Gastrocnemius medialis (tissue), 4 donors: Measurements from ENCODE around the gene MBNL2. TPM values are rescaled to one million over a fixed set of nuclear protein-coding genes. Genes with fewer than 3 reads are reported as not detected.
"Not testable (repeated sequence)": the region's sequence is repeated elsewhere in the genome, so short reads cannot be mapped to it uniquely, and the experiment has no call there.

Experiments
- ATAC-seq, 2 donors: fragments of 150-250 bp; one replicate each; pipeline ENCODE4 v1.9.1; 2016
- DNase-seq, 2 donors: peaks; one replicate each; pipeline ENCODE4 v3.0.0-alpha.2; 2019
- H3K27ac ChIP-seq, 4 donors: fragments of 200-600 bp; sonication (generic); 1 replicate in 1 of 4; 2 replicates in 3 of 4; pipeline ENCODE4 v1.5.1; 2016 to 2018; ENCODE audit warnings: mild to moderate bottlenecking in 2 of 4, moderate library complexity in 1 of 4
- H3K27me3 ChIP-seq, 3 donors: fragments of 200-600 bp; sonication (generic) in 2 of 3; 1 replicate in 1 of 3; 2 replicates in 2 of 3; pipeline versions ENCODE4 v1.5.1 to v1.6.0; 2016 to 2019; ENCODE audit warnings: mild to moderate bottlenecking in 1 of 3, moderate library complexity in 1 of 3
- H3K36me3 ChIP-seq, 2 donors: fragments of 200-600 bp; sonication (generic) in 1 of 2; one replicate each; pipeline ENCODE4 v1.5.1; 2017 to 2018
- H3K4me1 ChIP-seq, 2 donors: fragments of 200-600 bp; sonication (generic) in 1 of 2; one replicate each; pipeline ENCODE4 v1.5.1; 2016 to 2017; ENCODE audit warnings: mild to moderate bottlenecking in 2 of 2
- H3K4me3 ChIP-seq, 4 donors: fragments of 200-600 bp; sonication (generic) in 3 of 4; 1 replicate in 1 of 4; 2 replicates in 3 of 4; pipeline ENCODE4 v1.5.1; 2016 to 2019; ENCODE audit warnings: mild to moderate bottlenecking in 2 of 4
- H3K9me3 ChIP-seq, 3 donors: fragments of 200-600 bp; sonication (generic) in 2 of 3; 1 replicate in 1 of 3; 2 replicates in 2 of 3; pipeline ENCODE4 v1.5.1; 2016 to 2019
- POLR2A ChIP-seq, 2 donors: fragments of 450-650 bp; IDR thresholded peaks; one replicate each; pipeline ENCODE4 v1.6.1; 2017; ENCODE audit warnings: antibody characterized with exemption in 2 of 2, mild to moderate bottlenecking in 2 of 2, moderate library complexity in 2 of 2
- in situ Hi-C, 4 donors: fragments of 200-750 bp; cut with MboI; loops; one replicate each; pipeline versions ENCODE4 v1.15.0 to v1.8.0; 2017; ENCODE audit warnings: low sequenced_read_pairs in 4 of 4
- intact Hi-C: fragments of 100-400 bp; cut with DNase I; formaldehyde crosslinking; loops from one replicate; pipeline ENCODE4 v1.15.1; 2023; ENCODE audit warnings: low total_unique reads
- total RNA-seq, 4 donors: library from RNA; depleted of rRNA; stranded (reverse); fragments of >200 nt; gene quantifications; one replicate each; pipeline versions ENCODE4 v1.1.0 to v1.2.3, GENCODE V29; 2016
- TF ChIP-seq, protein P1 (sequence below), 5 experiments: fragments of 450-650 bp in 3 of 5; fragments of 200-600 bp in 2 of 5; sonication (generic) in 2 of 5; IDR thresholded peaks in 4 of 5; conservative IDR thresholded peaks in 1 of 5; 1 replicate in 4 of 5; 2 replicates in 1 of 5; pipeline ENCODE4 v1.5.1; 2016 to 2019; ENCODE audit warnings: antibody characterized with exemption in 5 of 5, mild to moderate bottlenecking in 3 of 5, moderate library complexity in 3 of 5

MBNL2 gene
- total RNA-seq, 4 donors from 2014 or later, result 47.9 to 92.0 (median 71.3) TPM

DNA sequence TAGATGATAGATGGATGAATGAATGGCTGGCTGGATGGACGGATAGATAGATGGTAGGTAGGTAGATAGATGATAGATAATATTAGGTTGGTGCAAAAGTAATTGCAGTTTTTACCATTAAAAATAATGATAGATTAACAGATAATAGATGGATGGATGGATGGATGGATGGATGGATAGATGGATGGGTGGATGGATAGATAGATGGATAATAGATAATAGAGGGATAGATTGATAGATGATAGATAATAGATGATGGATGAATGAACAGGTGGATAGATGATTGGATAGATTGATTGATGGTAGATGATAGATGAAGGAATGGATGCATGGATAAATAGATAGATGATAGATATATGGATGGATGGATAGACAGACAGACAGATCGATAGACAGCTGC, 124.0 kb downstream of the MBNL2 start:
- Histone ChIP-seq H3K27ac (no peak overlapping the region), H3K9me3 (no peaks in the 10 kb centered on the region), H3K36me3 (peaks cover 2 to 54% of the 10 kb centered on the region in 2 donors), H3K4me3 (no peak overlapping the region), H3K27me3 (no peaks in the 10 kb centered on the region), H3K4me1 (peaks cover 13 to 14% of the 10 kb centered on the region in 2 donors)
- DNase-seq (no peak), ATAC-seq (no peak)
- TF ChIP-seq, protein P1, sequence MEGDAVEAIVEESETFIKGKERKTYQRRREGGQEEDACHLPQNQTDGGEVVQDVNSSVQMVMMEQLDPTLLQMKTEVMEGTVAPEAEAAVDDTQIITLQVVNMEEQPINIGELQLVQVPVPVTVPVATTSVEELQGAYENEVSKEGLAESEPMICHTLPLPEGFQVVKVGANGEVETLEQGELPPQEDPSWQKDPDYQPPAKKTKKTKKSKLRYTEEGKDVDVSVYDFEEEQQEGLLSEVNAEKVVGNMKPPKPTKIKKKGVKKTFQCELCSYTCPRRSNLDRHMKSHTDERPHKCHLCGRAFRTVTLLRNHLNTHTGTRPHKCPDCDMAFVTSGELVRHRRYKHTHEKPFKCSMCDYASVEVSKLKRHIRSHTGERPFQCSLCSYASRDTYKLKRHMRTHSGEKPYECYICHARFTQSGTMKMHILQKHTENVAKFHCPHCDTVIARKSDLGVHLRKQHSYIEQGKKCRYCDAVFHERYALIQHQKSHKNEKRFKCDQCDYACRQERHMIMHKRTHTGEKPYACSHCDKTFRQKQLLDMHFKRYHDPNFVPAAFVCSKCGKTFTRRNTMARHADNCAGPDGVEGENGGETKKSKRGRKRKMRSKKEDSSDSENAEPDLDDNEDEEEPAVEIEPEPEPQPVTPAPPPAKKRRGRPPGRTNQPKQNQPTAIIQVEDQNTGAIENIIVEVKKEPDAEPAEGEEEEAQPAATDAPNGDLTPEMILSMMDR (IDR thresholded peaks at IDR 0.05 in 4 of 5, conservative IDR thresholded peaks at IDR 0.05 in 1 of 5), result no peak
- no peak for TF ChIP-seq POLR2A (IDR thresholded peaks at IDR 0.05)
- intact Hi-C loops (no loop called here), in situ Hi-C loops (loop anchor here in 2 of 4 donors (5.0 to 10.0 kb wide), 2 partner anchors 221 to 234 kb away; no protein-coding TSS in a partner anchor)

DNA sequence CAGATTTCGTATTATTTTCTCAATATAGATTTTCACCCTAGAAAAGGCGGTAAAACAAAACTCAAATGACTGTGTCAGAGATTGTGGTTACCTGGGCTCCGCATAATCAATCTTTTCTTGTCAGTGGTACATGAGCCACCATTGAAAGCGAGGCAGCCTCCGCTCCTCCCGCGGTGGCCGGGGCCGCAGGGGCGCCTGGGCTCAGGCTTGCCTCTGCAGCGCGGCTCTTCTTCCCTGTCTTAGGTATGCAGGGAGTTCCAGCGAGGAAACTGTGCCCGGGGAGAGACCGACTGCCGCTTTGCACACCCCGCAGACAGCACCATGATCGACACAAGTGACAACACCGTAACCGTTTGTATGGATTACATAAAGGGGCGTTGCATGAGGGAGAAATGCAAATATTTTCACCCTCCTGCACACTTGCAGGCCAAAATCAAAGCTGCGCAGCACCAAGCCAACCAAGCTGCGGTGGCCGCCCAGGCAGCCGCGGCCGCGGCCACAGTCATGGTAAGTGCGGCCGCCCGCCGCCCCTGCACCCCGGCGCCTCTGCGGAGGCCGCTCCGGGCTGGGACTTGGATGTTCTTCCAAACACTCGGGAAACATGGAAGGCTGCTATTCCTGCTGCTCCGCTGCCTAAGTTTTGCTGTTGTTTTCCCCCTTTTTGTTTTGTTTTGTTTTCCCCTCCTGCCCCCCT, 124.6 kb downstream of the MBNL2 start:
- ATAC-seq (no peak), DNase-seq (no peak)
- in situ Hi-C loops (loop anchor here in 2 of 4 donors (5.0 to 10.0 kb wide), 2 partner anchors 222 to 234 kb away; no protein-coding TSS in a partner anchor), intact Hi-C loops (no loop called here)
- Histone ChIP-seq H3K27ac (no peak overlapping the region), H3K36me3 (peaks cover 2 to 59% of the 10 kb centered on the region in 2 donors), H3K9me3 (no peaks in the 10 kb centered on the region), H3K4me3 (no peak overlapping the region), H3K27me3 (no peaks in the 10 kb centered on the region), H3K4me1 (peaks cover 13 to 14% of the 10 kb centered on the region in 2 donors)
- TF ChIP-seq, protein P1 (IDR thresholded peaks at IDR 0.05 in 4 of 5, conservative IDR thresholded peaks at IDR 0.05 in 1 of 5), result no peak
- no peak for TF ChIP-seq POLR2A (IDR thresholded peaks at IDR 0.05)

DNA sequence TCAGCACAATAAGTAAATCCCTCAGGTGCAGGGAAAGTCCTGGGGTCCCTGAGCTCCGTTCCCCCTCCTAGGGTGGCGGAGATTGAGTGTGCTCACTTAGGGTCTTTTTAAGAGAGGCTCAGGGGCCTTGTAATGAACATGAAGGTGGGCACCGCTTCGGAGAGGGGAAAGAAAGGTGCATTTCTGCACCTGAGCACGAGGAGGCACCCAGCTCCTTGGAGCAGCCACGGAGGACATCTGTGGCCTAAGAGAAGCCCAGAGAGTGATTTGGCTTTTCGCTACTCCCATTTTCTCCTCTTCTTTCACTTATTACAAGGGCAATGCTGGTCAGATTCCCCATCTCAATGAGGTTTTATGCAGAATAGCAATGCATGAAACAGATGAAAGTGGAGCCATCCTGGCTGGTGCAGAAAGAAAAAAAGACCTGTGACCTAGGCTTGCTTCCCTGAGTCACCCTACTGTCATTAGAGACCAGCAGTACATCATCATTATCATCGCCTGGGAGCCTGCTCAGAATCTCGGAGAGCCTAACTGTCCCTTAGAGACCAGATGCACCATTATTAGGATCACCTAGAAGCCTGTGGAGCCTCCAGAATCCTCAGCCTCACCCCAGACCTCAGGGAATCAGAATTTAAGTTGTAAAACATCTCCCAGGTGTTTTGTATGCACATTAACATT, 125.3 kb downstream of the MBNL2 start:
- Histone ChIP-seq H3K27me3 (no peaks in the 10 kb centered on the region), H3K36me3 (peaks cover 2 to 59% of the 10 kb centered on the region in 2 donors), H3K4me3 (no peak overlapping the region), H3K4me1 (peaks cover 13 to 14% of the 10 kb centered on the region in 2 donors), H3K27ac (no peak overlapping the region), H3K9me3 (no peaks in the 10 kb centered on the region)
- TF ChIP-seq, protein P1 (IDR thresholded peaks at IDR 0.05 in 4 of 5, conservative IDR thresholded peaks at IDR 0.05 in 1 of 5), result no peak
- TF ChIP-seq POLR2A (IDR thresholded peaks at IDR 0.05), result no peak
- ATAC-seq (no peak), DNase-seq (no peak)
- in situ Hi-C loops (loop anchor here in 2 of 4 donors (5.0 to 10.0 kb wide), 2 partner anchors 223 to 235 kb away; no protein-coding TSS in a partner anchor), intact Hi-C loops (no loop called here)

DNA sequence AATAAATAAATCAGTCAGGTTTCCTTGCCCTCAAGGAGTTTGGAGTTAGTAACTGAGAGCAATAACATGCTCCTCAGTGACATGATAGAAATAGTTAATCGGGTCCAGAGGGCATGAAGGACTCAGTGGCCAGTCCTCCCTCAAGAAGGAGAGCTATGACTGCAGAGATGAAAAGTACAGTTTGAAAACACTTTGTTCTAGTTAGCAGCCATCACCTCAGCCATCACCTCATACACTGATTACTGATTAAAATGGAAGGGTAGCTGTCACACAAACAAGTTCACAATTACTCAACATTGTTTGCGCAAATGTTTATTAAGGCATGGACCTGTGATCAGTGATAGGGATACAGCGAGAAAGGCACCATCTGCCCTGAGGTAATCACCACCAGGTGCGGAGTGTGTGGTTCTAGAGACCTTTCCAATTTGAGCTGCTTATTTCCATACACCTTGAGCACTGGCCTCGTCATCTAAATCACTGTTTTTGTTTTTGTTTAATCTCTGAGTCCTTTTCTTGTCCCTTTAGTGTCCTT, 126.5 kb downstream of the MBNL2 start:
- TF ChIP-seq POLR2A (IDR thresholded peaks at IDR 0.05), result no peak
- TF ChIP-seq, protein P1 (IDR thresholded peaks at IDR 0.05 in 4 of 5, conservative IDR thresholded peaks at IDR 0.05 in 1 of 5), result no peak
- in situ Hi-C loops, result loop anchor here in 2 of 4 donors (5.0 to 10.0 kb wide), 2 partner anchors 224 to 236 kb away; no protein-coding TSS in a partner anchor
- no peaks in the 10 kb centered on the region for H3K9me3 ChIP-seq
- no peak for DNase-seq
- no peak overlapping the region for H3K27ac ChIP-seq
- no peaks in the 10 kb centered on the region for H3K27me3 ChIP-seq
- peaks cover 2 to 53% of the 10 kb centered on the region in 2 donors for H3K36me3 ChIP-seq
- H3K4me1 ChIP-seq, result peaks cover 14 to 21% of the 10 kb centered on the region in 2 donors
- H3K4me3 ChIP-seq, result no peak overlapping the region
- intact Hi-C loops, result no loop called here
- ATAC-seq, result no peak

DNA sequence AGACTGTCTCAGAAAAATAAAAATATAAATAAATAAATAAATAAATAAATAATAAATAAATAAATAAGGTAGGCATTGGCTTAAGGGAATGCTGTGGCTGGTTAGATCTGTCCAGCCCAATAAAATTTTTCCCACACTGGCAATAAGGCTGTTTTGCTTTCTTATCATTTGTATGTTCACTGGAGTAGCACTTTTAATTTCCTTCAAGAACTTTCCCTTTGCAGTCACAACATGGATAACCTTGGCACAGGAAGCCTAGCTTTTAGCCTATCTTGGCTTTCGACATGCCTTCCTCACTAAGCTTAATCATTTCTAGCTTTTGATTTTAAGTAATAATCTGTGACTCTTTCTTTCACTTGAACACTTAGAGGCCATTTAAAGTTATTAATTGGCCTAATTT, 129.9 kb downstream of the MBNL2 start:
- in situ Hi-C loops, result loop anchor here in 1 of 4 donors (10.0 kb wide), 2 partner anchors 137 to 237 kb away; no protein-coding TSS in a partner anchor
- H3K4me3 ChIP-seq, ATAC-seq, H3K27ac ChIP-seq, DNase-seq, H3K27me3 ChIP-seq, H3K9me3 ChIP-seq, intact Hi-C loops: not testable (repeated sequence)
- Histone ChIP-seq H3K36me3 (peaks cover 2 to 45% of the 10 kb centered on the region in 2 donors), H3K4me1 (peaks cover 19 to 27% of the 10 kb centered on the region in 2 donors)
